LHCN-M2 (cell line): ENCODE results near the gene CGB3. TPM values are rescaled to one million over a fixed set of nuclear protein-coding genes. Genes with fewer than 3 reads are reported as not detected.

Experiments used
- DNase-seq: peaks from one replicate; pipeline ENCODE4 v3.0.0-alpha.2; 2012; ENCODE audit warnings: low read depth
- total RNA-seq: library from RNA; depleted of rRNA; stranded (reverse); fragments of >200 nt; gene quantifications from 2 replicates; pipeline ENCODE4 v1.2.3, GENCODE V29; 2014

Gene CGB3
- total RNA-seq, 1 experiment from 2014 or later: not detected

GRCh38 chr19:49016067-49016839, 7.9 kb downstream of the CGB3 start:
- no peak for DNase-seq

GRCh38 chr19:49014870-49015255, 9.3 kb downstream of the CGB3 start:
- DNase-seq: no peak

DNA sequence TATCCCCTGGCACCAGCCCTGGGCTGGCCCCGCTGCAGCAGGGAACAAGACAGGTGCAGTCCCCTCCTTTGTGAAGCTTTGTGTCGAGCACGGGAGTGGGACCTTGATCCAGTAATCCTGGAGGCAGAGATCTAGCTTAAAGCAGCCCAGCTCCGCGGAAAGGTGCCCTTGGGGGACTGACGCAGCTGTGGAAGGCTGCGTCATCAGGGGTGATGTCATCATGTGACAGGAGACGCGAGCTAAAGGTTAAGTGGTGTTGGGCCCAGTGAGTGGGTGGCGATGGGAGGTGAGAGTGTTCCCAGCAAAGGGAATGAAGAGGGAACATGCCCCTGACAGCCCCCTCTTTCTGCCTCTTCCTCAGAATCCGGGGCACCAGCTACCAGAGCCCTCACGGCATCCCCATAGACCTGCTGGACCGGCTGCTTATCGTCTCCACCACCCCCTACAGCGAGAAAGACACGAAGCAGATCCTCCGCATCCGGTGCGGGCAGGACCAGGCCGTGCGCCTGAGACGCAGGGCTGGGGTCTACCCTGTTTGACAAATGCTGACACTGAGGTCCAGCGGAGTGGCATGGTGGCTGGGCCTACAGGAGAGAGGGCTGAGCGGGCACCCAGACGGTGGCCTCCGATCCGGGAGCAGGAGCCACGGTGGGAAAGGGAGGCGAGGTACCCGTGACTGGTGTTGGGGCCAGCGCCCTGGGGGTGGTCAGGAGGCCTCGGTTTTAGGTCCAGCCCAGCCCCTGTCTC, 9.8 kb downstream of the CGB3 start:
- no peak for DNase-seq

- no peak for DNase-seq
Observed at GRCh38 chr19:49011194-49011593, 12.9 kb downstream of the CGB3 start.

GRCh38 chr19:49010453-49010852, 13.7 kb downstream of the CGB3 start:
- DNase-seq: no peak

DNA sequence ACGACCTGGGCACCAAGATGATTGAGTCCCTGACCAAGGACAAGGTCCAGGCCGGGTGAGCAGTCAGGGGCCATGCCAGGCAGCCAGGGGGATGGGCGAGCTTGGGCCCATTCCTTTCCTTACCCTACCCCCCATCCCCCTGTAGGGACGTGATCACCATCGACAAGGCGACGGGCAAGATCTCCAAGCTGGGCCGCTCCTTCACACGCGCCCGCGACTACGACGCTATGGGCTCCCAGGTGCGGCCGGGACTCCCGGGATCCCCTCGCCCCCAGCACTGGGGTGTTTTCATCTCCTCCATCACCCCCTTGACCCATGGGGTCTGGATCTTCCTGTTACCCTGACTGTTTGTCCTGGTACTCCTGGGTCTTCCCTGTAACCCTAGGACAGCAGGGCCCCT, 14.3 kb downstream of the CGB3 start:
- DNase-seq: no peak

GRCh38 chr19:49006905-49007304, 17.2 kb downstream of the CGB3 start:
- no peak for DNase-seq

GRCh38 chr19:49004964-49005614, 19.0 kb downstream of the CGB3 start:
- DNase-seq: no peak

DNA sequence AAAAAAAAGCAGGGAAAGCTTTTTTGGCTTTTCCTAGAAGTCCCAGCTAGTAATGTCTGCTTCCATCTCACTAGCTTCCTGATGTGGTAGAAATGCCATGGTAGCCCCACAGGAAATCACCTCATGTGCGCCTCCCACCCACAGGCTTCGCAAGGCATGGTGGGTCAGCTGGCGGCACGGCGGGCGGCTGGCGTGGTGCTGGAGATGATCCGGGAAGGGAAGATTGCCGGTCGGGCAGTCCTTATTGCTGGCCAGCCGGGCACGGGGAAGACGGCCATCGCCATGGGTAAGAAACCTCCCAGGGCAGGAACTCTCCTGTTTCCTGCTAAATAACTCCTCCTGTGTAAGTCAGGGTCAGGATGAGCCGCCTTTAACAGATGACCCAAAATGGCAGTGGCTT, 20.0 kb downstream of the CGB3 start:
- DNase-seq: no peak

GRCh38 chr19:48999481-49000325, 24.4 kb downstream of the CGB3 start:
- DNase-seq: peak; percentile 61

- DNase-seq: peak; percentile 71
Observed at GRCh38 chr19:48997972-48998371, 26.2 kb downstream of the CGB3 start.

DNA sequence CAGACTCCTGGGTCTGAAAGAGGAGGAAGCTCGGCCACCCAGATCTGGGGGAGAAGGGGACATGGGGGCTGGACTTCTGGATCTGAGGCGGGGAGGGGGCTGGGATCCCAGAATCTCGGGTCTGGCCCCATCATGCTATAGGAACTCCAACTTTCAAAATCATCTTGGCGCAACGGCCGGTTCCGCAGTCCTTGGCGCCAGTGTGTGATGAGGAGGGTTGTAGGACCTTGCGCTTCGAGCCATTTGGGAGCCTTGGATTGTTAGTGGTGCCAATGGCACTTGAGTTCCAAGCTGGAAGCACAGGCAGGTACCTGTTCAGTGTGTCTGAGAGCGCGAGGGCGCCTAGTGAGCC, 30.1 kb downstream of the CGB3 start:
- DNase-seq: no peak

GRCh38 chr19:48993175-48994034, 30.7 kb downstream of the CGB3 start, which contains the start of the genes GYS1 and RUVBL2:
GYS1 (minus strand) TSS chr19:48993309; CDS start chr19:48993112, 197 bp downstream.
RUVBL2 (plus strand) TSS chr19:48993887; CDS start chr19:48993912, 25 bp downstream.
- DNase-seq: peak; percentile 99

- no peak for DNase-seq
Observed at GRCh38 chr19:48992581-48993174, 31.5 kb downstream of the CGB3 start.

GRCh38 chr19:48991873-48992580, 32.1 kb downstream of the CGB3 start:
- DNase-seq: peak; percentile 82

GRCh38 chr19:48991011-48991609, 33.0 kb downstream of the CGB3 start:
- no peak for DNase-seq

- DNase-seq: no peak
Observed at GRCh38 chr19:48990400-48990799, 33.7 kb downstream of the CGB3 start.

DNA sequence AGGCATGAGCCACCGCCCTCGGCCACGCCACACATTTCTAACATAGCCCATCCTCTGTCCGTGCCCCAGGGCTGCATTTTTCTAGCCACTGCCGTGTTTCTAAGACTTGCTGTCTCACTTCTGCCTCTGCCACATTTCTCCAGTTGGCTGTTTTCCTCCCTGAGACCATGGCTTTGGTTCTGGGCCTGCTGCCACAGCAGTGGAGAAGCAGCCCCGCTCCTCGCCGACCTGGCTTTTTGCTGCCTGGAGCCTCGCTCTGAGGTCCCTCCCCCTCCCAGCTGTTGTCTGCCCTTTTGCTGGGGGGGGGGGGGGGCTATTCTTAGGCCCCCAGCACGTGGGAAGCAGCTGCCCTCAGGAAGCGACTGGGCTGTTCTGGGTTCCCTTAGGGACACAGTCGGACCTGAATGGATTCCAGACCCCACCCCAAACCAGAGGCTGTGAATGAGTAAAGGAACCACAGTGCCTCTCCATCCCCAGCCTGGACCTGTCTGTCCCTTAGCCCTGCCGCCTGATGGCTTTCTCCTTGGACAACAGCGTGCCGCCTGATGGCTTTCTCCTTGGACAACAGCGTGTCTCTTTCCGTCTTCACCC, 34.3 kb downstream of the CGB3 start:
- DNase-seq: peak; percentile 88

DNA sequence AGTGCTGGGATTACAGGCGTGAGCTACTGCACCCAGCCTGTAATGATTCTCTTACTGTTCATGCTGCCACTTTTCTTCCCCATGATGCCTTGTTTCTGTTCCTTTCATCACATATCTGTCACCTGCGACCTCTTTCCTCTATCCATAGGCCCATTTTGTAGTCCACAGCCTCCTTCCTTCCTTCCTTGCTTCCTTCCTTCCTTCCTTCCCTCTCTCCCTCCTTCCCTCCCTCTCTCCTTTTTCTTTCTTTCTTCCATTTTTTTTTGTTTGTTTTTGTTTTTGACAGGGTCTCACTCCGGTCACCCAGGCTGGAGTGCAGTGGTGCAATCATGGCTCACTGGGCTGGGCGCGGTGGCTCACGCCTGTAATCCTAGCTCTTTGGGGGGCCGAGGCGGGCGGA, 35.3 kb downstream of the CGB3 start:
- DNase-seq: no peak
